Testis (tissue), 2 donors: Measurements from ENCODE around the gene PTGIS.

Source experiments
- POLR2A ChIP-seq: fragments of 450-650 bp; IDR thresholded peaks from one replicate; pipeline ENCODE4 v1.6.1; 2017; ENCODE audit warnings: antibody characterized with exemption, mild to moderate bottlenecking, moderate library complexity
- TF ChIP-seq, protein P1 (sequence below), 3 experiments: fragments of 450-650 bp in 2 of 3; fragments of 200-600 bp in 1 of 3; sonication (generic) in 1 of 3; IDR thresholded peaks; one replicate each; pipeline ENCODE4 v1.5.1; 2016 to 2019; ENCODE audit warnings: antibody characterized with exemption in 3 of 3, mild to moderate bottlenecking in 2 of 3, moderate library complexity in 1 of 3

DNA sequence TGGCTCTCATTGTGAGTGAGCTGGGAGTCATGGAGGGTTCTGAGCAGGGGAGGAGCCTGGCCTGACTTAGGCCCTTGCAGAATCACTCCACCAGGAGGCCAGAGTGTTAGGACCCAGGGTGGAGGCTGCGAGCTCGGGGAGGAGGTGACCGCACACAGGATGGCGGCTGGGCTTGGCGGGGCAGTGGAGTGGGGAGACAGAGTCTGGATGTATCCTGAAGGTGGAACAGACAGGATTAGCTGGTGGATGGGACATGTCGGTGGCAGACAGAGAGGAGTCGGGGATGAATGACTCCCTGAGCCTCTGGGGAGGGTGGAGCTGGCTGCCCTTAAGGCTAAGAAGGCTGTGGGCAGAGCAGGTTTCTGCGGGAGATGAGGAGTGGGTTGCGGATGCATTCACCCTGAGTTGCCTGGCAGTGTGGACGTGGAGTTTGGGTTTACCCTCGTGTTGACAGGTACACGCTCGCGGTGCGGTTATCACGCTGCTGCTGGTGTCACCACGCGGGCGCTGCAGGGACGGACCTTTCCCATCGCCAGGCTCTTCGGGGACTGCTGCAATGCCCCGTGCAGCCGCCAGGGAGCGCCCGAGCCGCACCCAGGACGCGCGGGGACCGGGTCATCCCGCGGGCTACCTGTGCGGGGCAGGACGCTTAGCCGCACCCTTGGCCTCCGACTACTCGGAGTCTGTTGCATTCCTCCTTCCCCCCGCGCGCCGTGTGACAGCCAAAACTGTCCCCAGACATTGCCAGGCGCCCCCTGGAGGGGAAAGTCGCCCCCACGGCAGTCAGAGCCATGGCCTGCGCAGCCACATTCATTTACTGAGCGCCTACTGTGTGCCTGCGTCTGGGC lies 43.0 kb upstream of the PTGIS start:
- TF ChIP-seq, protein P1, sequence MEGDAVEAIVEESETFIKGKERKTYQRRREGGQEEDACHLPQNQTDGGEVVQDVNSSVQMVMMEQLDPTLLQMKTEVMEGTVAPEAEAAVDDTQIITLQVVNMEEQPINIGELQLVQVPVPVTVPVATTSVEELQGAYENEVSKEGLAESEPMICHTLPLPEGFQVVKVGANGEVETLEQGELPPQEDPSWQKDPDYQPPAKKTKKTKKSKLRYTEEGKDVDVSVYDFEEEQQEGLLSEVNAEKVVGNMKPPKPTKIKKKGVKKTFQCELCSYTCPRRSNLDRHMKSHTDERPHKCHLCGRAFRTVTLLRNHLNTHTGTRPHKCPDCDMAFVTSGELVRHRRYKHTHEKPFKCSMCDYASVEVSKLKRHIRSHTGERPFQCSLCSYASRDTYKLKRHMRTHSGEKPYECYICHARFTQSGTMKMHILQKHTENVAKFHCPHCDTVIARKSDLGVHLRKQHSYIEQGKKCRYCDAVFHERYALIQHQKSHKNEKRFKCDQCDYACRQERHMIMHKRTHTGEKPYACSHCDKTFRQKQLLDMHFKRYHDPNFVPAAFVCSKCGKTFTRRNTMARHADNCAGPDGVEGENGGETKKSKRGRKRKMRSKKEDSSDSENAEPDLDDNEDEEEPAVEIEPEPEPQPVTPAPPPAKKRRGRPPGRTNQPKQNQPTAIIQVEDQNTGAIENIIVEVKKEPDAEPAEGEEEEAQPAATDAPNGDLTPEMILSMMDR (IDR thresholded peaks at IDR 0.05), result peak; percentile 99
- TF ChIP-seq POLR2A, result no peak
